Measurements from ENCODE around the gene ARHGEF4.
A peak's percentile ranks its signal among the peaks of the same experiment; 100 is the strongest.
"Not testable (repeated sequence)": the region's sequence is repeated elsewhere in the genome, so short reads cannot be mapped to it uniquely, and the experiment has no call there.

Gene ARHGEF4

GRCh38 chr2:130884503-130884902 lies 47.8 kb downstream of the ARHGEF4 start:
- no peak for DNase-seq (ENCODE audit: low spot score)

GRCh38 chr2:130887643-130888042 lies 50.9 kb downstream of the ARHGEF4 start:
- DNase-seq (ENCODE audit: low spot score), result no peak

GRCh38 chr2:130890941-130891669 lies 54.4 kb downstream of the ARHGEF4 start:
- peak; percentile 7 for DNase-seq (ENCODE audit: low spot score)

GRCh38 chr2:130891966-130892365 lies 55.3 kb downstream of the ARHGEF4 start:
- no peak for DNase-seq (ENCODE audit: low spot score)

GRCh38 chr2:130892793-130893785 lies 56.4 kb downstream of the ARHGEF4 start:
- DNase-seq (ENCODE audit: low spot score), result no peak

- DNase-seq (ENCODE audit: low spot score), result no peak
Measured at GRCh38 chr2:130894326-130894942, 57.7 kb downstream of the ARHGEF4 start.

- no peak for DNase-seq (ENCODE audit: low spot score)
Measured at GRCh38 chr2:130896813-130897212, 60.1 kb downstream of the ARHGEF4 start.

GRCh38 chr2:130898553-130898952 lies 61.8 kb downstream of the ARHGEF4 start:
- DNase-seq (ENCODE audit: low spot score), result no peak

- no peak for DNase-seq (ENCODE audit: low spot score)
Measured at GRCh38 chr2:130899306-130899705, 62.6 kb downstream of the ARHGEF4 start.

- no peak for DNase-seq (ENCODE audit: low spot score)
Measured at GRCh38 chr2:130901061-130901460, 64.3 kb downstream of the ARHGEF4 start.

GRCh38 chr2:130901626-130902025 lies 64.9 kb downstream of the ARHGEF4 start:
- DNase-seq (ENCODE audit: low spot score), result not testable (repeated sequence)

- DNase-seq (ENCODE audit: low spot score), result no peak
Measured at GRCh38 chr2:130908832-130909231, 72.1 kb downstream of the ARHGEF4 start.

GRCh38 chr2:130910931-130911330 lies 74.2 kb downstream of the ARHGEF4 start:
- no peak for DNase-seq (ENCODE audit: low spot score)

GRCh38 chr2:130911482-130911881 lies 74.8 kb downstream of the ARHGEF4 start:
- DNase-seq (ENCODE audit: low spot score), result no peak

- DNase-seq (ENCODE audit: low spot score), result no peak
Measured at GRCh38 chr2:130911996-130912395, 75.3 kb downstream of the ARHGEF4 start.

- DNase-seq (ENCODE audit: low spot score), result no peak
Measured at GRCh38 chr2:130912471-130912870, 75.8 kb downstream of the ARHGEF4 start.

GRCh38 chr2:130913891-130914290 lies 77.2 kb downstream of the ARHGEF4 start:
- DNase-seq (ENCODE audit: low spot score), result no peak

GRCh38 chr2:130915149-130915548 lies 78.4 kb downstream of the ARHGEF4 start:
- DNase-seq (ENCODE audit: low spot score), result no peak

- DNase-seq (ENCODE audit: low spot score), result no peak
Measured at GRCh38 chr2:130915595-130916437, 79.1 kb downstream of the ARHGEF4 start.

GRCh38 chr2:130916438-130916705 lies 79.7 kb downstream of the ARHGEF4 start:
- DNase-seq (ENCODE audit: low spot score), result no peak

GRCh38 chr2:130917006-130917688 lies 80.4 kb downstream of the ARHGEF4 start:
- DNase-seq (ENCODE audit: low spot score), result no peak
